WTC11 (cell line): Measurements from ENCODE around the gene PLXNA2.

Experiments
- CBFB ChIP-seq: sonication (generic); formaldehyde crosslinking; IDR thresholded peaks from 2 replicates; pipeline ENCODE4 v1.8.1; 2022; ENCODE audit warnings: mild to moderate bottlenecking, low read depth, missing genetic modification reagents
- CREB1 ChIP-seq: sonication (generic); formaldehyde crosslinking; IDR thresholded peaks from 2 replicates; pipeline ENCODE4 v1.8.0; 2023; ENCODE audit warnings: mild to moderate bottlenecking, missing genetic modification reagents
- JUN ChIP-seq: sonication (generic); formaldehyde crosslinking; IDR thresholded peaks from 2 replicates; pipeline ENCODE4 v1.8.0; 2023; ENCODE audit warnings: mild to moderate bottlenecking, missing genetic modification reagents
- KAT7 ChIP-seq: sonication (generic); formaldehyde crosslinking; IDR thresholded peaks from 2 replicates; pipeline ENCODE4 v1.8.1; 2023; ENCODE audit warnings: missing genetic modification reagents, mild to moderate bottlenecking, borderline replicate concordance
- MXD4 ChIP-seq: fragments of 250-450 bp; sonication (Bioruptor Pico); IDR thresholded peaks from 2 replicates; pipeline ENCODE4 v1.8.0; 2021; ENCODE audit warnings: mild to moderate bottlenecking, moderate library complexity, borderline replicate concordance
- NR2C2 ChIP-seq: sonication (generic); formaldehyde crosslinking; IDR thresholded peaks from 2 replicates; pipeline ENCODE4 v1.8.0; 2022; ENCODE audit warnings: mild to moderate bottlenecking, missing genetic modification reagents
- SOX15 ChIP-seq: fragments of 250-450 bp; sonication (Bioruptor Pico); IDR thresholded peaks from 2 replicates; pipeline ENCODE4 v1.9.0; 2021; ENCODE audit warnings: mild to moderate bottlenecking
- TF ChIP-seq, protein P1 (sequence below): fragments of 200-600 bp; IDR thresholded peaks from 2 replicates; pipeline ENCODE4 v1.8.0; 2022; ENCODE audit warnings: antibody characterized with exemption
- TF ChIP-seq, protein P2 (sequence below): sonication (generic); formaldehyde crosslinking; IDR thresholded peaks from 2 replicates; pipeline ENCODE4 v1.8.1; 2022; ENCODE audit warnings: missing genetic modification reagents, borderline replicate concordance
- TF ChIP-seq, protein P3 (sequence below): sonication (generic); formaldehyde crosslinking; IDR thresholded peaks from 2 replicates; pipeline ENCODE4 v1.8.1; 2023; ENCODE audit warnings: mild to moderate bottlenecking, missing genetic modification reagents
- TF ChIP-seq, protein P4 (sequence below): sonication (generic); formaldehyde crosslinking; IDR thresholded peaks from 2 replicates; pipeline ENCODE4 v1.8.1; 2023; ENCODE audit warnings: mild to moderate bottlenecking, missing genetic modification reagents, moderate library complexity
- TF ChIP-seq, protein P5 (sequence below): sonication (generic); formaldehyde crosslinking; IDR thresholded peaks from 2 replicates; pipeline ENCODE4 v1.8.1; 2023; ENCODE audit warnings: mild to moderate bottlenecking, missing genetic modification reagents, borderline replicate concordance
- TF ChIP-seq, protein P6 (sequence below): sonication (generic); formaldehyde crosslinking; conservative IDR thresholded peaks from 2 replicates; pipeline ENCODE4 v1.8.1; 2022; ENCODE audit warnings: mild to moderate bottlenecking, missing genetic modification reagents
- TF ChIP-seq, protein P7 (sequence below): sonication (generic); formaldehyde crosslinking; IDR thresholded peaks from 2 replicates; pipeline ENCODE4 v1.8.1; 2022; ENCODE audit warnings: low read depth, missing genetic modification reagents, borderline replicate concordance

DNA sequence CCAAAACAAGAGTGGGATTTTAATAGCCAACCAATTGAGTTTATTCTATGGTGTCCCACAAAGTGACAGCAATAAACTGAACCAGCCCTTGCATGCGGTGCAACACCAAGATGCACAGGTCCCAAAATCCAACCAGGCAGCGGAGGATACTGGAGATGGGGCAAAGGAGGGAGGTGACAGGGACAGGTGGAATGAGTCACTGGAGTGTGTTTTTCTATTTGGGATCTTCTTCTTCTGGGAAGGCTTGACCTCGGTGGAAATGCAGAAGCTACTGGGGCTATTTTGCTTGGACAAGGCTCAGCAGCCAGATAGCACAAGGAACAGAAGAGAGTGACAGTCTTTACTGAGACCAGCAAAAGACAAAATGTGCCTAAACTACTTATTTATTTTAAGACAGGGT lies 97.5 kb downstream of the PLXNA2 start:
- TF ChIP-seq, protein P1, sequence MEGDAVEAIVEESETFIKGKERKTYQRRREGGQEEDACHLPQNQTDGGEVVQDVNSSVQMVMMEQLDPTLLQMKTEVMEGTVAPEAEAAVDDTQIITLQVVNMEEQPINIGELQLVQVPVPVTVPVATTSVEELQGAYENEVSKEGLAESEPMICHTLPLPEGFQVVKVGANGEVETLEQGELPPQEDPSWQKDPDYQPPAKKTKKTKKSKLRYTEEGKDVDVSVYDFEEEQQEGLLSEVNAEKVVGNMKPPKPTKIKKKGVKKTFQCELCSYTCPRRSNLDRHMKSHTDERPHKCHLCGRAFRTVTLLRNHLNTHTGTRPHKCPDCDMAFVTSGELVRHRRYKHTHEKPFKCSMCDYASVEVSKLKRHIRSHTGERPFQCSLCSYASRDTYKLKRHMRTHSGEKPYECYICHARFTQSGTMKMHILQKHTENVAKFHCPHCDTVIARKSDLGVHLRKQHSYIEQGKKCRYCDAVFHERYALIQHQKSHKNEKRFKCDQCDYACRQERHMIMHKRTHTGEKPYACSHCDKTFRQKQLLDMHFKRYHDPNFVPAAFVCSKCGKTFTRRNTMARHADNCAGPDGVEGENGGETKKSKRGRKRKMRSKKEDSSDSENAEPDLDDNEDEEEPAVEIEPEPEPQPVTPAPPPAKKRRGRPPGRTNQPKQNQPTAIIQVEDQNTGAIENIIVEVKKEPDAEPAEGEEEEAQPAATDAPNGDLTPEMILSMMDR, result no peak
- TF ChIP-seq SOX15 (CRISPR knock-in tag) (no peak), CREB1 (CRISPR knock-in tag) (no peak), NR2C2 (CRISPR knock-in tag) (no peak), CBFB (CRISPR knock-in tag) (no peak), KAT7 (CRISPR knock-in tag) (no peak), MXD4 (CRISPR knock-in tag) (no peak), JUN (CRISPR knock-in tag) (no peak)
- TF ChIP-seq, protein P2, sequence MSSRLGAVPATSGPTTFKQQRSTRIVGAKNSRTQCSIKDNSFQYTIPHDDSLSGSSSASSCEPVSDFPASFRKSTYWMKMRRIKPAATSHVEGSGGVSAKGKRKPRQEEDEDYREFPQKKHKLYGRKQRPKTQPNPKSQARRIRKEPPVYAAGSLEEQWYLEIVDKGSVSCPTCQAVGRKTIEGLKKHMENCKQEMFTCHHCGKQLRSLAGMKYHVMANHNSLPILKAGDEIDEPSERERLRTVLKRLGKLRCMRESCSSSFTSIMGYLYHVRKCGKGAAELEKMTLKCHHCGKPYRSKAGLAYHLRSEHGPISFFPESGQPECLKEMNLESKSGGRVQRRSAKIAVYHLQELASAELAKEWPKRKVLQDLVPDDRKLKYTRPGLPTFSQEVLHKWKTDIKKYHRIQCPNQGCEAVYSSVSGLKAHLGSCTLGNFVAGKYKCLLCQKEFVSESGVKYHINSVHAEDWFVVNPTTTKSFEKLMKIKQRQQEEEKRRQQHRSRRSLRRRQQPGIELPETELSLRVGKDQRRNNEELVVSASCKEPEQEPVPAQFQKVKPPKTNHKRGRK (CRISPR knock-in tag), result no peak
- TF ChIP-seq, protein P3, sequence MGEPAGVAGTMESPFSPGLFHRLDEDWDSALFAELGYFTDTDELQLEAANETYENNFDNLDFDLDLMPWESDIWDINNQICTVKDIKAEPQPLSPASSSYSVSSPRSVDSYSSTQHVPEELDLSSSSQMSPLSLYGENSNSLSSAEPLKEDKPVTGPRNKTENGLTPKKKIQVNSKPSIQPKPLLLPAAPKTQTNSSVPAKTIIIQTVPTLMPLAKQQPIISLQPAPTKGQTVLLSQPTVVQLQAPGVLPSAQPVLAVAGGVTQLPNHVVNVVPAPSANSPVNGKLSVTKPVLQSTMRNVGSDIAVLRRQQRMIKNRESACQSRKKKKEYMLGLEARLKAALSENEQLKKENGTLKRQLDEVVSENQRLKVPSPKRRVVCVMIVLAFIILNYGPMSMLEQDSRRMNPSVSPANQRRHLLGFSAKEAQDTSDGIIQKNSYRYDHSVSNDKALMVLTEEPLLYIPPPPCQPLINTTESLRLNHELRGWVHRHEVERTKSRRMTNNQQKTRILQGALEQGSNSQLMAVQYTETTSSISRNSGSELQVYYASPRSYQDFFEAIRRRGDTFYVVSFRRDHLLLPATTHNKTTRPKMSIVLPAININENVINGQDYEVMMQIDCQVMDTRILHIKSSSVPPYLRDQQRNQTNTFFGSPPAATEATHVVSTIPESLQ (CRISPR knock-in tag), result no peak
- TF ChIP-seq, protein P4, sequence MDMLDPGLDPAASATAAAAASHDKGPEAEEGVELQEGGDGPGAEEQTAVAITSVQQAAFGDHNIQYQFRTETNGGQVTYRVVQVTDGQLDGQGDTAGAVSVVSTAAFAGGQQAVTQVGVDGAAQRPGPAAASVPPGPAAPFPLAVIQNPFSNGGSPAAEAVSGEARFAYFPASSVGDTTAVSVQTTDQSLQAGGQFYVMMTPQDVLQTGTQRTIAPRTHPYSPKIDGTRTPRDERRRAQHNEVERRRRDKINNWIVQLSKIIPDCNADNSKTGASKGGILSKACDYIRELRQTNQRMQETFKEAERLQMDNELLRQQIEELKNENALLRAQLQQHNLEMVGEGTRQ (CRISPR knock-in tag), result no peak
- TF ChIP-seq, protein P5, sequence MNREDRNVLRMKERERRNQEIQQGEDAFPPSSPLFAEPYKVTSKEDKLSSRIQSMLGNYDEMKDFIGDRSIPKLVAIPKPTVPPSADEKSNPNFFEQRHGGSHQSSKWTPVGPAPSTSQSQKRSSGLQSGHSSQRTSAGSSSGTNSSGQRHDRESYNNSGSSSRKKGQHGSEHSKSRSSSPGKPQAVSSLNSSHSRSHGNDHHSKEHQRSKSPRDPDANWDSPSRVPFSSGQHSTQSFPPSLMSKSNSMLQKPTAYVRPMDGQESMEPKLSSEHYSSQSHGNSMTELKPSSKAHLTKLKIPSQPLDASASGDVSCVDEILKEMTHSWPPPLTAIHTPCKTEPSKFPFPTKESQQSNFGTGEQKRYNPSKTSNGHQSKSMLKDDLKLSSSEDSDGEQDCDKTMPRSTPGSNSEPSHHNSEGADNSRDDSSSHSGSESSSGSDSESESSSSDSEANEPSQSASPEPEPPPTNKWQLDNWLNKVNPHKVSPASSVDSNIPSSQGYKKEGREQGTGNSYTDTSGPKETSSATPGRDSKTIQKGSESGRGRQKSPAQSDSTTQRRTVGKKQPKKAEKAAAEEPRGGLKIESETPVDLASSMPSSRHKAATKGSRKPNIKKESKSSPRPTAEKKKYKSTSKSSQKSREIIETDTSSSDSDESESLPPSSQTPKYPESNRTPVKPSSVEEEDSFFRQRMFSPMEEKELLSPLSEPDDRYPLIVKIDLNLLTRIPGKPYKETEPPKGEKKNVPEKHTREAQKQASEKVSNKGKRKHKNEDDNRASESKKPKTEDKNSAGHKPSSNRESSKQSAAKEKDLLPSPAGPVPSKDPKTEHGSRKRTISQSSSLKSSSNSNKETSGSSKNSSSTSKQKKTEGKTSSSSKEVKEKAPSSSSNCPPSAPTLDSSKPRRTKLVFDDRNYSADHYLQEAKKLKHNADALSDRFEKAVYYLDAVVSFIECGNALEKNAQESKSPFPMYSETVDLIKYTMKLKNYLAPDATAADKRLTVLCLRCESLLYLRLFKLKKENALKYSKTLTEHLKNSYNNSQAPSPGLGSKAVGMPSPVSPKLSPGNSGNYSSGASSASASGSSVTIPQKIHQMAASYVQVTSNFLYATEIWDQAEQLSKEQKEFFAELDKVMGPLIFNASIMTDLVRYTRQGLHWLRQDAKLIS, result no peak
- TF ChIP-seq, protein P6, sequence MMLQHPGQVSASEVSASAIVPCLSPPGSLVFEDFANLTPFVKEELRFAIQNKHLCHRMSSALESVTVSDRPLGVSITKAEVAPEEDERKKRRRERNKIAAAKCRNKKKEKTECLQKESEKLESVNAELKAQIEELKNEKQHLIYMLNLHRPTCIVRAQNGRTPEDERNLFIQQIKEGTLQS (CRISPR knock-in tag), result no peak
- TF ChIP-seq, protein P7, sequence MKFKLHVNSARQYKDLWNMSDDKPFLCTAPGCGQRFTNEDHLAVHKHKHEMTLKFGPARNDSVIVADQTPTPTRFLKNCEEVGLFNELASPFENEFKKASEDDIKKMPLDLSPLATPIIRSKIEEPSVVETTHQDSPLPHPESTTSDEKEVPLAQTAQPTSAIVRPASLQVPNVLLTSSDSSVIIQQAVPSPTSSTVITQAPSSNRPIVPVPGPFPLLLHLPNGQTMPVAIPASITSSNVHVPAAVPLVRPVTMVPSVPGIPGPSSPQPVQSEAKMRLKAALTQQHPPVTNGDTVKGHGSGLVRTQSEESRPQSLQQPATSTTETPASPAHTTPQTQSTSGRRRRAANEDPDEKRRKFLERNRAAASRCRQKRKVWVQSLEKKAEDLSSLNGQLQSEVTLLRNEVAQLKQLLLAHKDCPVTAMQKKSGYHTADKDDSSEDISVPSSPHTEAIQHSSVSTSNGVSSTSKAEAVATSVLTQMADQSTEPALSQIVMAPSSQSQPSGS (CRISPR knock-in tag), result no peak
